Skeletal muscle satellite cell (primary cell): ENCODE results near the gene MYO3B.
"Not testable (repeated sequence)": the region's sequence is repeated elsewhere in the genome, so short reads cannot be mapped to it uniquely, and the experiment has no call there.

Source experiments
- H3K27me3 ChIP-seq: 2 replicates; pipeline ENCODE4 v1.7.0; 2013; ENCODE audit warnings: low read length; ENCODE audit not compliant: control insufficient read depth, insufficient read depth
- H3K36me3 ChIP-seq: 2 replicates; pipeline ENCODE4 v1.7.0; 2013; ENCODE audit warnings: mild to moderate bottlenecking, control low read depth, low read length; ENCODE audit not compliant: insufficient read depth
- H3K4me1 ChIP-seq: 2 replicates; pipeline ENCODE4 v1.7.0; 2013; ENCODE audit warnings: low read length; ENCODE audit not compliant: control insufficient read depth, insufficient read depth
- H3K4me2 ChIP-seq: 2 replicates; pipeline ENCODE4 v1.7.0; 2013; ENCODE audit warnings: mild to moderate bottlenecking, low read length
- H3K4me3 ChIP-seq: 2 replicates; pipeline ENCODE4 v1.7.0; 2013; ENCODE audit warnings: low read length
- H3K9ac ChIP-seq: 2 replicates; pipeline ENCODE4 v1.7.0; 2013; ENCODE audit warnings: mild to moderate bottlenecking, low read depth, low read length, moderate library complexity
- H3K9me3 ChIP-seq: replicated peaks from 2 replicates; pipeline ENCODE4 v1.7.0; 2013; ENCODE audit warnings: mild to moderate bottlenecking, control low read depth, low read length

Gene MYO3B

GRCh38 chr2:170428868-170429267 is 250.9 kb downstream of the MYO3B start:
- Histone ChIP-seq H3K9ac (no peak overlapping the region), H3K9me3 (no peaks in the 10 kb centered on the region), H3K4me3 (no peak overlapping the region), H3K27me3 (peaks cover 6% of the 10 kb centered on the region), H3K4me1 (peaks cover 3% of the 10 kb centered on the region), H3K4me2 (no peak overlapping the region), H3K36me3 (no peaks in the 10 kb centered on the region)

GRCh38 chr2:170432823-170433222 is 254.9 kb downstream of the MYO3B start:
- Histone ChIP-seq H3K4me3 (no peak overlapping the region), H3K9ac (no peak overlapping the region)

GRCh38 chr2:170433448-170433847 is 255.5 kb downstream of the MYO3B start:
- Histone ChIP-seq H3K4me2 (no peak overlapping the region), H3K9me3 (no peaks in the 10 kb centered on the region), H3K4me3 (no peak overlapping the region), H3K27me3 (peaks cover 25% of the 10 kb centered on the region), H3K9ac (no peak overlapping the region), H3K36me3 (no peaks in the 10 kb centered on the region), H3K4me1 (no peaks in the 10 kb centered on the region)

More at GRCh38 chr2:170432823-170433222, 254.9 kb downstream of the MYO3B start:
- no peaks in the 10 kb centered on the region for H3K36me3 ChIP-seq
- H3K27me3 ChIP-seq = peaks cover 25% of the 10 kb centered on the region
- H3K4me1 ChIP-seq = no peaks in the 10 kb centered on the region
- H3K4me2 ChIP-seq = no peak overlapping the region
- no peaks in the 10 kb centered on the region for H3K9me3 ChIP-seq

DNA sequence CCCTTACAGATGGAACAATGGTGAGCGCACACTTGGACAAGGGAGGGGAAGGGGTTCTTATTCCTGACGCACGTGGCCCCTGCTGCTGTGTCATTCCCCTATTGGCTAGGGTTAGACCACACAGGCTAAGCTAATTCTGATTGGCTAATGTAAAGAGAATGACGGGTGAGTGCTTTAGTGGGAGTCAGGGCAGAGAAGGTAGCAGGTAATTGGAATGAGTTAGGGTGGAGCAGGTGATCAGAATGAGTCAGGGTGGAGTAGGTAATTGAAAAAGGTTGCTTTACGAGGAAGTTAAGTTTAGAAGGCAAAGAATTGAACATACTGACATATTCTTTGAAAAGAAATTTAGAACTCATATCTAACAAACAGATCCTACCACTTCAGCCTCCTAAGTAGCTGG is 256.4 kb downstream of the MYO3B start:
- H3K27me3 ChIP-seq = peaks cover 25% of the 10 kb centered on the region
- H3K9me3 ChIP-seq, H3K4me3 ChIP-seq, H3K9ac ChIP-seq, H3K4me1 ChIP-seq, H3K36me3 ChIP-seq, H3K4me2 ChIP-seq: not testable (repeated sequence)

DNA sequence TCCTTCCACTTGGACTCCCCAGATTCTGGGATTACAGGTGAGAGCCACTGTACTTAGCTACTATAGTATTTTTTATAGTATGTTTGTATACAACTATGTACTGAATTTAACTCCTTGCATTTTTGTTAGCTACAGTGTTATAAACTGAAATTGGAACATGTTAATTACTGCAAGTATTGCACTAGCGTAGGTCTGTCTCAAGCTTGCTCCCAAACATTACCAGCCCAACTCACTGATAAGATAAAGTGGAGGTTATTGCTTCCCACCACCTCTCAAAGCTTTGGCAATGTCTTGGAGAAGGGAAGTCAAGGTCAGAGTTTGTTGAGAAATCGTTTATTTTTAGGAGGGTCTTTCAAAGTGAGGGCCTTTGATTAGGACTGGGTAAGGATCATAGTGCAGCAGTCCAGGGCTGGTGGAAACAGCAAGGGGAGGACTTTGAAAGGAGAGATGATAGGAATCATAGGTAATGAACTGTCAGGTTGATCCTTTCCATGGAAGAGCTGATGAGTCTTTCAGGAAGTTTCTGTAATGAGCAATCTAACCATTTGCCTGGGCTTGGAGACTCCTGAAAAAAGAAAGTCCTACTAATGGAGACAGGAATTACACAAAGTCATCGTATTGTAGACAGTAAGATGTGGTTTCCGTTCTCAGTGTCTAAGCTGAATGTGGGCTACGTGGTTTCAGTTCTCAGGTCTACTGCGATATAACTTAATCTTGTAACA is 257.1 kb downstream of the MYO3B start:
- H3K4me1 ChIP-seq = no peaks in the 10 kb centered on the region
- no peaks in the 10 kb centered on the region for H3K9me3 ChIP-seq
- no peak overlapping the region for H3K9ac ChIP-seq
- peaks cover 25% of the 10 kb centered on the region for H3K27me3 ChIP-seq
- no peak overlapping the region for H3K4me3 ChIP-seq
- no peaks in the 10 kb centered on the region for H3K36me3 ChIP-seq
- H3K4me2 ChIP-seq = no peak overlapping the region

GRCh38 chr2:170436077-170436943 is 258.4 kb downstream of the MYO3B start:
- no peaks in the 10 kb centered on the region for H3K36me3 ChIP-seq
- H3K9me3 ChIP-seq = no peaks in the 10 kb centered on the region
- H3K4me1 ChIP-seq = no peaks in the 10 kb centered on the region
- no peak overlapping the region for H3K9ac ChIP-seq
- peaks cover 25% of the 10 kb centered on the region for H3K27me3 ChIP-seq
- no peak overlapping the region for H3K4me3 ChIP-seq
- H3K4me2 ChIP-seq = no peak overlapping the region

DNA sequence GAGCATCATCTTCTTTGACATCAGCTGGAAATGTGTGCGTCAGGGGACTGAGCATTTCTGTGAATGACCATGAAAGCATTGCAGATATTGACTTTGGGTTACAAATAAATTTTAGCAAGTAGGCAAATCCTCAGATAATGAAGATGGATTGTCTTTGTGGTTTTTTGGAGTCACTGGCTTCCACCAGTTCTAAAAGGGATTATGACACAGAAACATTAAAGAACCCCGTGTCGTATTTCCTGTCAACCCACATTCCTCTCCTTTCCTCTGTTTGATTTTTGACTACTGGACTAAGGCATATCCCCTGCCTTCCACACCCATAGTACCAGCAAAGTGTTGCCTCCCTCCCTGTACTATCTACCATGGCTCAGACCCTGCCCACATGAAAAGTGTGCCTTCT is 268.1 kb downstream of the MYO3B start:
- H3K9ac ChIP-seq = no peak overlapping the region
- no peaks in the 10 kb centered on the region for H3K36me3 ChIP-seq
- H3K4me2 ChIP-seq = no peak overlapping the region
- peaks cover 6% of the 10 kb centered on the region for H3K27me3 ChIP-seq
- H3K4me3 ChIP-seq = no peak overlapping the region
- H3K9me3 ChIP-seq = no peaks in the 10 kb centered on the region
- H3K4me1 ChIP-seq = no peaks in the 10 kb centered on the region

GRCh38 chr2:170449034-170449433 is 271.1 kb downstream of the MYO3B start:
- Histone ChIP-seq H3K4me3 (no peak overlapping the region), H3K9ac (no peak overlapping the region), H3K4me2 (no peak overlapping the region), H3K4me1 (no peaks in the 10 kb centered on the region), H3K27me3 (peaks cover 6% of the 10 kb centered on the region), H3K9me3 (no peaks in the 10 kb centered on the region), H3K36me3 (no peaks in the 10 kb centered on the region)

GRCh38 chr2:170454471-170455372 is 276.8 kb downstream of the MYO3B start:
- H3K9ac ChIP-seq = no peak overlapping the region
- H3K27me3 ChIP-seq = no peaks in the 10 kb centered on the region
- H3K4me2 ChIP-seq = no peak overlapping the region
- H3K9me3 ChIP-seq = no peaks in the 10 kb centered on the region
- no peaks in the 10 kb centered on the region for H3K36me3 ChIP-seq
- no peaks in the 10 kb centered on the region for H3K4me1 ChIP-seq
- no peak overlapping the region for H3K4me3 ChIP-seq

DNA sequence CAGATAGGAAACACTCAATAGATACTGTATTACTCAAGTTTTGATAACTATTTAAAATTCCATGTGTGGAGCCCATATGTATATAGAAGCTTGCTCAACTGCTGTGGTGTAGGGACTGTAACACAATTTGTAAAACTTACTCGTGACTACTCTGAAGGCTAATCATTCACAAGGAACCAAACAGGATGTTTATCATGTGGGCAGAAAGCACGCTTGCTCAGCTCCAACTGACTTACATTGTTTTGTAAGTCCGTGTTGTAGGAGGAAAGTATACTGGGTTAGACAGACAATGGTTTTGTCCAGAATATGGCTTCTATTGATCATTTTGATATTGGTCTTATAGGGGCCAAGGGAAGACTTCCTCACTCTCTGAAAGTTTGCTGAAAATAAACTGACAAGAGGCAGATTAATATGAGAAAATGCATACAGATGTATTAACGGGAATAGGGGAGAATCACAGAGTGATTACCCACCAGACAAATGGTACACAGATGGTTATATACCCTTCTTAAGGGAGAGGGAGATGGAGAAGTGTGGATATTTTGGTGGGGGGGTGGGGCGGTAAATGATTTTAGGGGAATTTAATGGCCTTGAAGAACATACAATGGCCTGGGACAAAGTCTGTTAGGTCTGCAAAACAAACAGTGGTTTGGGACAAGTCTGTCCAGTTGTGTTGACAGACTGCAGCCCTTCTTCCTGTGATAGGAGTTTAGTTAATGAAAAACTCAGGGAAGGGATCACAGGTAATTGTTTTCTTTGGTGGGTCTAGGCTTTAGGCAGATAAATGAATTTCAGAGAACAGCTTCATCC is 277.9 kb downstream of the MYO3B start:
- no peaks in the 10 kb centered on the region for H3K36me3 ChIP-seq
- no peak overlapping the region for H3K4me3 ChIP-seq
- H3K4me1 ChIP-seq = no peaks in the 10 kb centered on the region
- H3K27me3 ChIP-seq = no peaks in the 10 kb centered on the region
- no peak overlapping the region for H3K9ac ChIP-seq
- H3K9me3 ChIP-seq = no peaks in the 10 kb centered on the region
- no peak overlapping the region for H3K4me2 ChIP-seq
